Panc1 (cell line): ENCODE measurements around the gene DHCR24.

Source experiments
- POLR2AphosphoS5 ChIP-seq: IDR thresholded peaks from 2 replicates; pipeline ENCODE4 v1.6.1; 2012; ENCODE audit warnings: mild to moderate bottlenecking, low read depth, low read length, moderate library complexity
- TCF7L2 ChIP-seq: IDR thresholded peaks from 2 replicates; pipeline ENCODE4 v1.6.1; 2011; ENCODE audit warnings: mild to moderate bottlenecking, low read depth, low read length, inconsistent platforms
- TF ChIP-seq, protein P1 (sequence below): fragments of 450-650 bp; IDR thresholded peaks from 2 replicates; pipeline ENCODE4 v1.5.1; 2017; ENCODE audit warnings: mild to moderate bottlenecking
- TF ChIP-seq, protein P2 (sequence below), 2 experiments: IDR thresholded peaks; 2 replicates each; pipeline ENCODE4 v1.6.1; 2011 to 2012; ENCODE audit warnings: low read depth in 2 of 2, control low read depth in 1 of 2, low read length in 1 of 2, mild to moderate bottlenecking in 1 of 2, moderate library complexity in 1 of 2; ENCODE audit not compliant: insufficient read depth in 1 of 2

DNA sequence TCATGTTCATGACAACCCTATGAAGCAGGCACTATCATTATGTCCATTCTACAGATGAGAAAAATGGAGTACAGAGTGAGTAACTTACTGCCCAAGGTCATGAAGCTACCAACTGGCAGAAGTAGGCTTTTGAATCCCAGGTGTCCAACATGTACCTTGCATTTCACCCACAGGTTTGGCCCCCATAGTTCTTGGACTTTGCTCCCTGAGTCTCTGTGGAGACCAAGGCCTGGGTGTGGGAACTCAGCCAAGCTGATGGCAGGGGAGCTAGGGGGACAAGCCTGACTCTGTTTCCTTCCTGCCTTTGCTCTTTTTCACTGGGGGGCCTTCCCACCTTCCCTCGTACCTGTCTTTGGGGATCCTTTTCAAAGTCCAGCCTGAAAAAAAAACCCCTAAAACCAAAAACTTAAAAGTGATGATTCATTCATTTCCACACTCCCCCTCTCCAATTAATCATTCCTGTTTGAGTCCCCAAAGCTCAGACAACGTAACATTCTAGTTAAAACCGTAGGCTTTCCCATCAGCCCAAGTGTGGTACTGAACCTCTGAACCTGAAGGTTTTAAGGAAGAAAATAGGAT lies 77.4 kb downstream of the DHCR24 start:
- TF ChIP-seq, protein P1, sequence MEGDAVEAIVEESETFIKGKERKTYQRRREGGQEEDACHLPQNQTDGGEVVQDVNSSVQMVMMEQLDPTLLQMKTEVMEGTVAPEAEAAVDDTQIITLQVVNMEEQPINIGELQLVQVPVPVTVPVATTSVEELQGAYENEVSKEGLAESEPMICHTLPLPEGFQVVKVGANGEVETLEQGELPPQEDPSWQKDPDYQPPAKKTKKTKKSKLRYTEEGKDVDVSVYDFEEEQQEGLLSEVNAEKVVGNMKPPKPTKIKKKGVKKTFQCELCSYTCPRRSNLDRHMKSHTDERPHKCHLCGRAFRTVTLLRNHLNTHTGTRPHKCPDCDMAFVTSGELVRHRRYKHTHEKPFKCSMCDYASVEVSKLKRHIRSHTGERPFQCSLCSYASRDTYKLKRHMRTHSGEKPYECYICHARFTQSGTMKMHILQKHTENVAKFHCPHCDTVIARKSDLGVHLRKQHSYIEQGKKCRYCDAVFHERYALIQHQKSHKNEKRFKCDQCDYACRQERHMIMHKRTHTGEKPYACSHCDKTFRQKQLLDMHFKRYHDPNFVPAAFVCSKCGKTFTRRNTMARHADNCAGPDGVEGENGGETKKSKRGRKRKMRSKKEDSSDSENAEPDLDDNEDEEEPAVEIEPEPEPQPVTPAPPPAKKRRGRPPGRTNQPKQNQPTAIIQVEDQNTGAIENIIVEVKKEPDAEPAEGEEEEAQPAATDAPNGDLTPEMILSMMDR: no peak
- TF ChIP-seq, protein P2, sequence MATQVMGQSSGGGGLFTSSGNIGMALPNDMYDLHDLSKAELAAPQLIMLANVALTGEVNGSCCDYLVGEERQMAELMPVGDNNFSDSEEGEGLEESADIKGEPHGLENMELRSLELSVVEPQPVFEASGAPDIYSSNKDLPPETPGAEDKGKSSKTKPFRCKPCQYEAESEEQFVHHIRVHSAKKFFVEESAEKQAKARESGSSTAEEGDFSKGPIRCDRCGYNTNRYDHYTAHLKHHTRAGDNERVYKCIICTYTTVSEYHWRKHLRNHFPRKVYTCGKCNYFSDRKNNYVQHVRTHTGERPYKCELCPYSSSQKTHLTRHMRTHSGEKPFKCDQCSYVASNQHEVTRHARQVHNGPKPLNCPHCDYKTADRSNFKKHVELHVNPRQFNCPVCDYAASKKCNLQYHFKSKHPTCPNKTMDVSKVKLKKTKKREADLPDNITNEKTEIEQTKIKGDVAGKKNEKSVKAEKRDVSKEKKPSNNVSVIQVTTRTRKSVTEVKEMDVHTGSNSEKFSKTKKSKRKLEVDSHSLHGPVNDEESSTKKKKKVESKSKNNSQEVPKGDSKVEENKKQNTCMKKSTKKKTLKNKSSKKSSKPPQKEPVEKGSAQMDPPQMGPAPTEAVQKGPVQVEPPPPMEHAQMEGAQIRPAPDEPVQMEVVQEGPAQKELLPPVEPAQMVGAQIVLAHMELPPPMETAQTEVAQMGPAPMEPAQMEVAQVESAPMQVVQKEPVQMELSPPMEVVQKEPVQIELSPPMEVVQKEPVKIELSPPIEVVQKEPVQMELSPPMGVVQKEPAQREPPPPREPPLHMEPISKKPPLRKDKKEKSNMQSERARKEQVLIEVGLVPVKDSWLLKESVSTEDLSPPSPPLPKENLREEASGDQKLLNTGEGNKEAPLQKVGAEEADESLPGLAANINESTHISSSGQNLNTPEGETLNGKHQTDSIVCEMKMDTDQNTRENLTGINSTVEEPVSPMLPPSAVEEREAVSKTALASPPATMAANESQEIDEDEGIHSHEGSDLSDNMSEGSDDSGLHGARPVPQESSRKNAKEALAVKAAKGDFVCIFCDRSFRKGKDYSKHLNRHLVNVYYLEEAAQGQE (IDR thresholded peaks at IDR 0.05; ENCODE audit: insufficient read depth in 1 of 2, low read depth in 2 of 2, low read length in 1 of 2): no peak
- no peak for TF ChIP-seq POLR2AphosphoS5
- no peak for TF ChIP-seq TCF7L2
